Measurements from ENCODE around the gene KCNIP4. TPM values are rescaled to one million over a fixed set of nuclear protein-coding genes. Genes with fewer than 3 reads are reported as not detected.

The KCNIP4 gene
- polyA plus RNA-seq, 4 donors, result 1.3 to 3.7 TPM; not detected in 2

DNA sequence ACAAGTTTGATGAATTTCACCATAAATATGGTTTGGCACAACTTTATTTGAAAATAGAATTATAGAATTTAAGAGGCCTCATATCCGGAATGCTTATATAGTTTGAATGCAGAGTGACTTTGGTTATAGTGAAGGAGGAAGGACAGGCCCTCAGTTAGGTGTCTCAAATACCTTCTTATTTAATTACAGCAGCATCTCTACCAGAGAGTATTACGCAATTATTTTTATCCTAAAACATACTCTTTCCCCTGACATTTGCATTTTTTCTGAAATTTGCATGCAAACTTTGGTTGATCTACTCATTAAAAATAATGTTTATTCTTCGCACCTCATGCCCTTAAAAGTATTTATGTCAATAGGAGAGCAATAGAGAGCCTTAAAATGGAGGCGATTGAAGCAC is 942.9 kb downstream of the KCNIP4 start:
- H3K36me3 ChIP-seq (ENCODE audit: control insufficient read depth in 3 of 3, insufficient read depth in 2 of 3, low read depth in 1 of 3, low read length in 3 of 3), result no peaks in the 10 kb centered on the region
- H3K27me3 ChIP-seq (ENCODE audit: control insufficient read depth in 3 of 3, insufficient read depth in 3 of 3, low read length in 3 of 3), result no peaks in the 10 kb centered on the region
- no peaks in the 10 kb centered on the region for H3K4me1 ChIP-seq (ENCODE audit: control insufficient read depth in 3 of 3, insufficient read depth in 2 of 3, low read depth in 1 of 3, low read length in 2 of 3)
- FAIRE-seq (no peak), DNase-seq (no peak)
- H3K4me3 ChIP-seq (ENCODE audit: low read depth in 1 of 3, low read length in 3 of 3), result no peak overlapping the region
- WGBS, 3 donors, result 87 to 89% (median 89%) methylated on average over 4 of the region's 4 CpGs
- no peak overlapping the region for H3K27ac ChIP-seq (ENCODE audit: low read depth in 1 of 3, low read length in 2 of 3)
- no peaks in the 10 kb centered on the region for H3K9me3 ChIP-seq (ENCODE audit: control insufficient read depth in 2 of 2, insufficient read depth in 1 of 2, low read depth in 1 of 2, low read length in 1 of 2)

DNA sequence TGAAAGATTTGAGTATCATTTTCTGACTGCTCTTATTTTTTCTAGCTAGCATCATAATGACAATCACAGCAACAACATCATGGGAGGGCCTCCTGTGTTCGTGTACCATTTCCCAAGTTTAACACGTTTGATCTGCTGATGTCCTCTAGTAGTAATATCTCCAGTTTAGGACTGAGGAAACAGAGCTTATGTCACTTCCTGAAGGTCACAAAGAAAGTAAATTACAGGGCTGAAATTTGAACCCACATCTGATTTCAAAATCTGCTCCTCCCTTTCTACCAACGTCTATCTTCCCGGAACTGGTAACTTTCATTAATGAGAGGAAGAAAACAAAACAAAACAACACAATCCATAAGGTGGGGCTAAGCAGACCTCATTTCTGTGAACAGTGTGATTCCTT is 945.6 kb downstream of the KCNIP4 start:
- WGBS, 3 donors, result 37 to 53% (median 45%) methylated on average over 4 of the region's 4 CpGs
- H3K9me3 ChIP-seq (ENCODE audit: control insufficient read depth in 2 of 2, insufficient read depth in 1 of 2, low read depth in 1 of 2, low read length in 1 of 2), result no peaks in the 10 kb centered on the region
- H3K27me3 ChIP-seq (ENCODE audit: control insufficient read depth in 3 of 3, insufficient read depth in 3 of 3, low read length in 3 of 3), result no peaks in the 10 kb centered on the region
- no peaks in the 10 kb centered on the region for H3K36me3 ChIP-seq (ENCODE audit: control insufficient read depth in 3 of 3, insufficient read depth in 2 of 3, low read depth in 1 of 3, low read length in 3 of 3)
- no peak for FAIRE-seq
- H3K4me3 ChIP-seq (ENCODE audit: low read depth in 1 of 3, low read length in 3 of 3), result no peak overlapping the region
- no peaks in the 10 kb centered on the region for H3K4me1 ChIP-seq (ENCODE audit: control insufficient read depth in 3 of 3, insufficient read depth in 2 of 3, low read depth in 1 of 3, low read length in 2 of 3)
- no peak for DNase-seq
- no peak overlapping the region for H3K27ac ChIP-seq (ENCODE audit: low read depth in 1 of 3, low read length in 2 of 3)

DNA sequence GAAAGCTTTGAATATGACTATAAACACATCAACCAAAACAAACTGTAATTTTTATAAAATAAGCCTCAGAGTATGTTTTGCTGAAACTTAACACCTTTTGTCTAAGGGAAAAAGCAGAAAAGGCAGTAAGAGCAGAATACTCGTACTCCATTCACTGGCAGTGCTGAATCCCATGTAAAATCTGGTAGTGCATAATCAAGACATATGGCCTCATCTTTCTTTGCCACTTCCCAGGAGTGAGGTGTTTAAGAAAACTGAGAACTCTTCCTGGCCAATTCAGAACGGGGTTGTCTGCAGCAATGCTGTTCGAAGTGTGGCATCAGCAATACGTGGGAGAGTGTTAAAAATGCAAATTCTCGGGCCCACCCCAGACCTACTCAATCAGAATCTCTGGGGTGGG is 946.3 kb downstream of the KCNIP4 start:
- no peaks in the 10 kb centered on the region for H3K27me3 ChIP-seq (ENCODE audit: control insufficient read depth in 3 of 3, insufficient read depth in 3 of 3, low read length in 3 of 3)
- H3K36me3 ChIP-seq (ENCODE audit: control insufficient read depth in 3 of 3, insufficient read depth in 2 of 3, low read depth in 1 of 3, low read length in 3 of 3), result no peaks in the 10 kb centered on the region
- FAIRE-seq (no peak), DNase-seq (no peak)
- no peak overlapping the region for H3K27ac ChIP-seq (ENCODE audit: low read depth in 1 of 3, low read length in 2 of 3)
- no peaks in the 10 kb centered on the region for H3K4me1 ChIP-seq (ENCODE audit: control insufficient read depth in 3 of 3, insufficient read depth in 2 of 3, low read depth in 1 of 3, low read length in 2 of 3)
- 64 to 78% (median 77%) methylated on average over 5 of the region's 5 CpGs for WGBS, 3 donors
- H3K4me3 ChIP-seq (ENCODE audit: low read depth in 1 of 3, low read length in 3 of 3), result no peak overlapping the region
- H3K9me3 ChIP-seq (ENCODE audit: control insufficient read depth in 2 of 2, insufficient read depth in 1 of 2, low read depth in 1 of 2, low read length in 1 of 2), result no peaks in the 10 kb centered on the region

DNA sequence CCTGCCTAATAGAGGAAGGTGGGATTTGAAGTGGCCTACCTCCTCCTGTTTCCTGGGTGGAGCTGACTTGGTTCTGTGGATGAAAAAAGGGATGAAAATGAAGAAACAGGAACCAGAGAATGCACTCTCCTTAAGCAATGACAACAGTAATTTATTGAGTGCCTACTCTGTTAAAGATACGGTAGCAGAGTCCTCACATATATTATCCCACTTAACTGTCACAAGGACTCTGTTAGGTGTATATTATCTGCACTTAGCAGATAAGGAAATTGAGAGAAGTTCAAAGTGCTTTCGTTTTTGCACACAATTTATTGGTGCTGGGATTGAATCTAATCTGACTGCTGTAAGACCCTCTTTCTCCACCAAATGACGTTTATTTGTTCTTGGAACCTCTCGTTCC is 947.1 kb downstream of the KCNIP4 start:
- H3K4me1 ChIP-seq (ENCODE audit: control insufficient read depth in 3 of 3, insufficient read depth in 2 of 3, low read depth in 1 of 3, low read length in 2 of 3), result no peaks in the 10 kb centered on the region
- H3K27me3 ChIP-seq (ENCODE audit: control insufficient read depth in 3 of 3, insufficient read depth in 3 of 3, low read length in 3 of 3), result no peaks in the 10 kb centered on the region
- FAIRE-seq (no peak), DNase-seq (peak in 1 of 2 donors; percentile 12)
- H3K36me3 ChIP-seq (ENCODE audit: control insufficient read depth in 3 of 3, insufficient read depth in 2 of 3, low read depth in 1 of 3, low read length in 3 of 3), result no peaks in the 10 kb centered on the region
- WGBS, 3 donors, result 5 to 12% (median 8%) methylated on average over 4 of the region's 4 CpGs
- no peaks in the 10 kb centered on the region for H3K9me3 ChIP-seq (ENCODE audit: control insufficient read depth in 2 of 2, insufficient read depth in 1 of 2, low read depth in 1 of 2, low read length in 1 of 2)
- no peak overlapping the region for H3K27ac ChIP-seq (ENCODE audit: low read depth in 1 of 3, low read length in 2 of 3)
- H3K4me3 ChIP-seq (ENCODE audit: low read depth in 1 of 3, low read length in 3 of 3), result no peak overlapping the region

DNA sequence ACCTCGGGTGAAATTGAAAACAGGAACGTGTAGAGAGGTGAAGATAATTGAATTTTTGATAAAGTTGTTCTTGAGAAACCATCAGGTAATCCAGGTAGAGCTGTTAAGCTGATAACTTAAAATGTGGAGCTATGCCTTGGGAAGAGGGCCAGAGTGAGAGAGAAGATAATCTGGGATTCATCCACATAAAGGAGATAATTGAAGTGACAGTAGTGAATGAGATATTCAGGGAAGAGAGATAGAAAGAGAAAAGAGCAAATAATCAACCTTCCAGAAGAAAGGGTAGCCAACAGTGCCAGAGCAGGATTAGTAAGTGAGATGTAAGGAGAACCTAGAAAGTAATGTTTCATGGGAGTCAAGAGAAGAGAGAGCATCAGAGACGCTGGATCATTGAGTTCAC is 950.7 kb downstream of the KCNIP4 start:
- DNase-seq, result no peak

DNA sequence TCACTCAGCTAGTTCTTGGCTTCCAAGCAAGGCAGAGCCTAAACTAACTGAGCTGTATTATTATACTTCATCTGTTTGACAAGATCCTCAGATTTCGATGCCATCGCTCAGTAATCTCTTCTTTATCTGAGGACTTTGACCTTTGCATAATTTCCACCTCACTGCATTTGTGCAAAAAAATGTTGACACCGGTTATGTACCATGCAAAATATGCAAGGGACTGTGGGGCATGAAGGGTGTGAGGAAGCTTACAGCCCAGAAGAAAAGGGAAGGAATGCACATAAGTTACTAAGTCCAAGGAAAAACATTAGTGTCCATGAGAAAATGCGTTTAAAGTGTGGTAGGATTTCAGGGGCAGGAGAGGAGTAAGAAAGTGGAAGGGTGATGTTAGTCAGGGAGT is 953.0 kb downstream of the KCNIP4 start:
- FAIRE-seq, result no peak
- Histone ChIP-seq H3K27me3 (ENCODE audit: control insufficient read depth in 3 of 3, insufficient read depth in 3 of 3, low read length in 3 of 3) (no peaks in the 10 kb centered on the region), H3K36me3 (ENCODE audit: control insufficient read depth in 3 of 3, insufficient read depth in 2 of 3, low read depth in 1 of 3, low read length in 3 of 3) (no peaks in the 10 kb centered on the region), H3K4me3 (ENCODE audit: low read depth in 1 of 3, low read length in 3 of 3) (no peak overlapping the region), H3K27ac (ENCODE audit: low read depth in 1 of 3, low read length in 2 of 3) (no peak overlapping the region), H3K9me3 (ENCODE audit: control insufficient read depth in 2 of 2, insufficient read depth in 1 of 2, low read depth in 1 of 2, low read length in 1 of 2) (peaks cover 0 to 2% of the 10 kb centered on the region in 2 donors), H3K4me1 (ENCODE audit: control insufficient read depth in 3 of 3, insufficient read depth in 2 of 3, low read depth in 1 of 3, low read length in 2 of 3) (no peaks in the 10 kb centered on the region)
- DNase-seq, result no peak
- 23 to 62% (median 38%) methylated on average over 4 of the region's 4 CpGs for WGBS, 3 donors

More for the DNA sequence above, 950.7 kb downstream of the KCNIP4 start:
- no peak overlapping the region for H3K27ac ChIP-seq (ENCODE audit: low read depth in 1 of 3, low read length in 2 of 3)
- no peaks in the 10 kb centered on the region for H3K27me3 ChIP-seq (ENCODE audit: control insufficient read depth in 3 of 3, insufficient read depth in 3 of 3, low read length in 3 of 3)
- WGBS, 3 donors, result 58 to 81% (median 73%) methylated on average over 3 of the region's 3 CpGs
- no peaks in the 10 kb centered on the region for H3K4me1 ChIP-seq (ENCODE audit: control insufficient read depth in 3 of 3, insufficient read depth in 2 of 3, low read depth in 1 of 3, low read length in 2 of 3)
- H3K4me3 ChIP-seq (ENCODE audit: low read depth in 1 of 3, low read length in 3 of 3), result no peak overlapping the region
- H3K9me3 ChIP-seq (ENCODE audit: control insufficient read depth in 2 of 2, insufficient read depth in 1 of 2, low read depth in 1 of 2, low read length in 1 of 2), result peaks cover 0 to 2% of the 10 kb centered on the region in 2 donors
- no peaks in the 10 kb centered on the region for H3K36me3 ChIP-seq (ENCODE audit: control insufficient read depth in 3 of 3, insufficient read depth in 2 of 3, low read depth in 1 of 3, low read length in 3 of 3)
- no peak for FAIRE-seq

DNA sequence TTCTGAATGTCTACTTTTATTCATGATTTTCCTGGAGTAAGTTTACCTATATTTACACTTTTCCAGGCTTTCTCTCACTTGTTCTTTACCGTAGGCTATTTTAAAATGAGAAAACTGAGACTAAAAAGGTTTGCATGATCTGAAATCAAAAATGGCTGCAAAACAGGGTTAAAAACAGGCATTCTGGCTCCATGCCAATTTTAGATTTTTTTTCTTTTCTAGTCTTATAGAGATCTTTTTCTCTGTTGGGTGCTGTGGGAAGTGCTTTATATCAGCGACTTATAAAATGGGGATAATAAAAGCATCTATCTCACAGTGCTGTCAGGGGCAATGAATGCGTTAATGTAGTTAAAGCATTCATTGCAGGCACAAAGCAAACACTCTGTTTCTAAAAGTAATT is 953.6 kb downstream of the KCNIP4 start:
- no peaks in the 10 kb centered on the region for H3K27me3 ChIP-seq (ENCODE audit: control insufficient read depth in 3 of 3, insufficient read depth in 3 of 3, low read length in 3 of 3)
- DNase-seq (no peak), FAIRE-seq (no peak)
- no peak overlapping the region for H3K27ac ChIP-seq (ENCODE audit: low read depth in 1 of 3, low read length in 2 of 3)
- no peaks in the 10 kb centered on the region for H3K36me3 ChIP-seq (ENCODE audit: control insufficient read depth in 3 of 3, insufficient read depth in 2 of 3, low read depth in 1 of 3, low read length in 3 of 3)
- no peak overlapping the region for H3K4me3 ChIP-seq (ENCODE audit: low read depth in 1 of 3, low read length in 3 of 3)
- no peaks in the 10 kb centered on the region for H3K4me1 ChIP-seq (ENCODE audit: control insufficient read depth in 3 of 3, insufficient read depth in 2 of 3, low read depth in 1 of 3, low read length in 2 of 3)
- 68 to 80% (median 70%) methylated on average over 3 of the region's 3 CpGs for WGBS, 3 donors
- H3K9me3 ChIP-seq (ENCODE audit: control insufficient read depth in 2 of 2, insufficient read depth in 1 of 2, low read depth in 1 of 2, low read length in 1 of 2), result peaks cover 0 to 2% of the 10 kb centered on the region in 2 donors

DNA sequence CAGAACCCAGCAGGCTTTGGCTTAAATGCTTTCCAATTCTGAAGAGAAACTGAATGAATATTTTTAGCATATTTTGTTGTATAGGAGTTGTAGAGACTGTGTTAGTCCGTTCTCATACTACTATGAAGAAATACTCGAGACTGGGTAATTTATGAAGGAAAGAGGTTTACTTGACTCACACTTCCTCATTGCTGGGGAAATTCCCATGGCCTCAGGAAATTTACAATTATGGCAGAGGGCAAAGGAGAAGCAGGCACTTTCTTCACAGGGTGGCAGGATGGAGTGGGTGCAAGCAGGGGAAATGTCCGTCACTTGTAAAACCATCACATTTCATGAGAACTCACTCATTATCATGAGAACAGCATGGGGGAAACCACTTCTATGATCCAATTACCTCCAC is 956.6 kb downstream of the KCNIP4 start:
- peaks cover 0 to 2% of the 10 kb centered on the region in 2 donors for H3K9me3 ChIP-seq (ENCODE audit: control insufficient read depth in 2 of 2, insufficient read depth in 1 of 2, low read depth in 1 of 2, low read length in 1 of 2)
- no peak overlapping the region for H3K27ac ChIP-seq (ENCODE audit: low read depth in 1 of 3, low read length in 2 of 3)
- no peaks in the 10 kb centered on the region for H3K27me3 ChIP-seq (ENCODE audit: control insufficient read depth in 3 of 3, insufficient read depth in 3 of 3, low read length in 3 of 3)
- no peaks in the 10 kb centered on the region for H3K36me3 ChIP-seq (ENCODE audit: control insufficient read depth in 3 of 3, insufficient read depth in 2 of 3, low read depth in 1 of 3, low read length in 3 of 3)
- WGBS, 3 donors, result 49 to 79% (median 59%) methylated on average over 3 of the region's 3 CpGs
- no peak overlapping the region for H3K4me3 ChIP-seq (ENCODE audit: low read depth in 1 of 3, low read length in 3 of 3)
- FAIRE-seq (no peak), DNase-seq (no peak)
- H3K4me1 ChIP-seq (ENCODE audit: control insufficient read depth in 3 of 3, insufficient read depth in 2 of 3, low read depth in 1 of 3, low read length in 2 of 3), result no peaks in the 10 kb centered on the region

DNA sequence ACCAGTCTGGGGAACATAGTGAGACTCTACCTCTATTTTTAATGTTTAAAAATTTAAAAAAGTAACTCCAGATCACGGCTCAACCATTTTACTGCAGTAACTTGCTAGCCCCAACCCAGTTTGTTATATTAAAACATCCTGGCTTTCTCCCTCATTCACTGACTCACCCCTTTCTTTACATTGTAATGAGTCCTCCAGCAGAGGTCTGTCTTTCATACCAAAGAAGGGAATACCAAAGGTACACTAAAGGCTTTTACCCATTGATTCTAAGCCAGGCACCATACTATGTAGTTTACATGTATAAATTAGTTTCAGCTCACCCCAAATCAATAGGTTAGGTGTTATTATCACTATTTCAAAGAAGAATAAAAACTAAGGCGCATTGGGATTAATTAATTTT is 961.4 kb downstream of the KCNIP4 start:
- WGBS, 3 donors, result 76 to 89% (median 76%) methylated on average over 2 of the region's 2 CpGs
- no peak overlapping the region for H3K4me3 ChIP-seq (ENCODE audit: low read depth in 1 of 3, low read length in 3 of 3)
- FAIRE-seq, result no peak

More for the DNA sequence above, 961.4 kb downstream of the KCNIP4 start:
- H3K36me3 ChIP-seq (ENCODE audit: control insufficient read depth in 3 of 3, insufficient read depth in 2 of 3, low read depth in 1 of 3, low read length in 3 of 3), result no peaks in the 10 kb centered on the region
- H3K27ac ChIP-seq (ENCODE audit: low read depth in 1 of 3, low read length in 2 of 3), result no peak overlapping the region
- H3K27me3 ChIP-seq (ENCODE audit: control insufficient read depth in 3 of 3, insufficient read depth in 3 of 3, low read length in 3 of 3), result peaks cover 0 to 7% (median 3%) of the 10 kb centered on the region in 3 donors
- no peaks in the 10 kb centered on the region for H3K4me1 ChIP-seq (ENCODE audit: control insufficient read depth in 3 of 3, insufficient read depth in 2 of 3, low read depth in 1 of 3, low read length in 2 of 3)
- no peaks in the 10 kb centered on the region for H3K9me3 ChIP-seq (ENCODE audit: control insufficient read depth in 2 of 2, insufficient read depth in 1 of 2, low read depth in 1 of 2, low read length in 1 of 2)
- no peak for DNase-seq
